GM23248 (cell line): ENCODE data around the gene FAM136A. TPM values are rescaled to one million over a fixed set of nuclear protein-coding genes. Genes with fewer than 3 reads are reported as not detected.

Experiments
- DNase-seq: peaks from one replicate; pipeline ENCODE4 v3.0.0-alpha.2; 2015
- H2AFZ ChIP-seq: fragments of 200-600 bp; sonication (generic); 2 replicates; pipeline ENCODE4 v1.6.1; 2016; ENCODE audit warnings: antibody characterized with exemption
- H3F3A ChIP-seq: fragments of 200-600 bp; sonication (generic); 2 replicates; pipeline ENCODE4 v1.6.1; 2016; ENCODE audit warnings: mild to moderate bottlenecking, antibody characterized with exemption, mixed run types; ENCODE audit not compliant: insufficient read depth
- H3K27ac ChIP-seq: fragments of 200-600 bp; sonication (generic); 2 replicates; pipeline ENCODE4 v1.5.1; 2016; ENCODE audit warnings: mild to moderate bottlenecking
- H3K27me3 ChIP-seq: fragments of 200-600 bp; sonication (generic); replicated peaks from 2 replicates; pipeline ENCODE4 v1.6.1; 2016; ENCODE audit warnings: mild to moderate bottlenecking; ENCODE audit not compliant: insufficient read depth
- H3K36me3 ChIP-seq: fragments of 200-600 bp; sonication (generic); 2 replicates; pipeline ENCODE4 v1.6.1; 2016; ENCODE audit warnings: low read depth, mild to moderate bottlenecking
- H3K4me1 ChIP-seq: fragments of 200-600 bp; sonication (generic); 2 replicates; pipeline ENCODE4 v1.6.1; 2016; ENCODE audit warnings: mild to moderate bottlenecking; ENCODE audit not compliant: insufficient read depth
- H3K4me2 ChIP-seq: fragments of 200-600 bp; sonication (generic); one replicate; pipeline ENCODE4 v1.6.1; 2016; ENCODE audit warnings: mild to moderate bottlenecking; ENCODE audit not compliant: unreplicated experiment
- H3K4me3 ChIP-seq: fragments of 200-600 bp; sonication (generic); 2 replicates; pipeline ENCODE4 v1.5.1; 2016; ENCODE audit warnings: mild to moderate bottlenecking
- H3K79me2 ChIP-seq: fragments of 200-600 bp; sonication (generic); 2 replicates; pipeline ENCODE4 v1.6.1; 2016; ENCODE audit warnings: mild to moderate bottlenecking; ENCODE audit not compliant: insufficient read depth
- H3K9ac ChIP-seq: fragments of 200-600 bp; sonication (generic); 2 replicates; pipeline ENCODE4 v1.6.1; 2016; ENCODE audit warnings: mild to moderate bottlenecking
- H3K9me2 ChIP-seq: fragments of 200-600 bp; sonication (generic); 2 replicates; pipeline ENCODE4 v1.6.1; 2016; ENCODE audit warnings: mixed run types, mild to moderate bottlenecking, moderate library complexity; ENCODE audit not compliant: insufficient read depth
- H3K9me3 ChIP-seq: fragments of 200-600 bp; sonication (generic); one replicate; pipeline ENCODE4 v1.6.1; 2017; ENCODE audit warnings: low read depth
- H4K20me1 ChIP-seq: fragments of 200-600 bp; sonication (generic); 2 replicates; pipeline ENCODE4 v1.6.0; 2016; ENCODE audit not compliant: insufficient read depth
- EZH2 ChIP-seq: fragments of 200-600 bp; sonication (generic); IDR thresholded peaks from 2 replicates; pipeline ENCODE4 v1.6.1; 2018; ENCODE audit warnings: antibody characterized with exemption, mild to moderate bottlenecking; ENCODE audit not compliant: insufficient read depth, poor library complexity, severe bottlenecking
- EZH2phosphoT487 ChIP-seq: fragments of 200-600 bp; sonication (generic); IDR thresholded peaks from 2 replicates; pipeline ENCODE4 v1.6.1; 2018; ENCODE audit warnings: antibody characterized with exemption, moderate library complexity, mild to moderate bottlenecking, low read depth; ENCODE audit not compliant: insufficient read depth
- WGBS, 2 experiments: methylation state at CpG; one replicate each; pipeline ENCODE4 v1.1.6; 2015 to 2017; ENCODE audit warnings: low lambda C conversion rate in 2 of 2, low coverage in 1 of 2; ENCODE audit errors: missing lambda C conversion rate in 2 of 2; 5-methylcytosine and 5-hydroxymethylcytosine counted together
- in situ Hi-C: fragments of 300-500 bp; cut with MboI; formaldehyde crosslinking; loops from 2 replicates; pipeline ENCODE4 v1.15.0; 2020
- polyA plus RNA-seq: library from polyadenylated mRNA; unstranded; fragments of >200 nt; fragmentation: Nextera tagmentation; extraction: Ambion mirVana; gene quantifications from 2 replicates; pipeline ENCODE4 v1.2.1, GENCODE V29; 2016
- total RNA-seq: library from RNA; depleted of rRNA; stranded (reverse); fragments of >200 nt; shearing (Covaris generic); gene quantifications from 2 replicates; pipeline ENCODE4 v1.2.3, GENCODE V29; 2014; rRNA removed

The FAM136A gene
- total RNA-seq (40.3 and 44.2 TPM in 2 replicates), polyA plus RNA-seq (53.4 and 57.4 TPM in 2 replicates)

- no peaks in the 10 kb centered on the region for H4K20me1 ChIP-seq
- DNase-seq = peak; percentile 91
- TF ChIP-seq EZH2phosphoT487 (no peak), EZH2 (no peak)
- no peaks in the 10 kb centered on the region for H3K9me2 ChIP-seq
- H3F3A ChIP-seq = no peaks in the 10 kb centered on the region
- H2AFZ ChIP-seq = peak within 1 kb of the TSS; percentile 93
- peak within 1 kb of the TSS; percentile 84 for H3K9ac ChIP-seq
- peak within 1 kb of the TSS; percentile 15; the same call in 1 of the 2 replicates for H3K27ac ChIP-seq
- no peaks in the 10 kb centered on the region for H3K27me3 ChIP-seq
- WGBS, 2 experiments = 2 to 3% methylated on average over 69 to 77 of the region's 79 CpGs
- no peaks in the 10 kb centered on the region for H3K9me3 ChIP-seq
- H3K4me1 ChIP-seq = peaks cover 4% of the 10 kb centered on the region; the same call in 1 of the 2 replicates
- 0 out of 2 replicates have a peak, but pooled peaks cover 8% of the 10 kb centered on the region for H3K36me3 ChIP-seq
- H3K4me2 ChIP-seq = peak within 1 kb of the TSS; percentile 100
- in situ Hi-C loops = loop anchor here (25.0 kb wide), 2 partner anchors 486 to 661 kb away; partner anchors contain the start of gene FIGLA
- H3K4me3 ChIP-seq = peak within 1 kb of the TSS; percentile 97
- peaks cover 11% of the 10 kb centered on the region; the same call in 1 of the 2 replicates for H3K79me2 ChIP-seq
These were observed at the start of gene FAM136A for GRCh38 chr2:70301344-70302194. Gene FAM136A, minus strand, starts transcription at chr2:70302067. Its CDS starts 56 bp downstream, at chr2:70302011.

GRCh38 chr2:70349921-70350685, 48.2 kb upstream of the FAM136A start:
- peaks cover 28% of the 10 kb centered on the region for H3K4me1 ChIP-seq

GRCh38 chr2:70347831-70348230, 46.0 kb upstream of the FAM136A start:
- H4K20me1 ChIP-seq = no peaks in the 10 kb centered on the region
- TF ChIP-seq EZH2 (no peak), EZH2phosphoT487 (no peak)
- no peak overlapping the region for H3K4me3 ChIP-seq
- no peaks in the 10 kb centered on the region for H3K9me3 ChIP-seq
- peaks cover 13% of the 10 kb centered on the region for H3F3A ChIP-seq
- peaks cover 21% of the 10 kb centered on the region for H3K4me1 ChIP-seq
- in situ Hi-C loops = no loop called here
- WGBS, 2 experiments = 61 to 76% methylated on average over 1 of the region's 1 CpG
- no peak for DNase-seq
- no peak overlapping the region for H3K27ac ChIP-seq
- no peaks in the 10 kb centered on the region for H3K9me2 ChIP-seq
- H3K27me3 ChIP-seq = no peaks in the 10 kb centered on the region
- H2AFZ ChIP-seq = no peak overlapping the region
- no peak overlapping the region for H3K9ac ChIP-seq
- no peaks in the 10 kb centered on the region for H3K36me3 ChIP-seq
- H3K79me2 ChIP-seq = no peaks in the 10 kb centered on the region
- H3K4me2 ChIP-seq = no peak overlapping the region

More at GRCh38 chr2:70349921-70350685, 48.2 kb upstream of the FAM136A start:
- H3K9me3 ChIP-seq = no peaks in the 10 kb centered on the region
- no peak overlapping the region for H3K27ac ChIP-seq
- H3K79me2 ChIP-seq = no peaks in the 10 kb centered on the region
- in situ Hi-C loops = no loop called here
- H3F3A ChIP-seq = peaks cover 14% of the 10 kb centered on the region
- no peak overlapping the region for H3K9ac ChIP-seq
- no peaks in the 10 kb centered on the region for H3K27me3 ChIP-seq
- H3K4me3 ChIP-seq = no peak overlapping the region
- no peaks in the 10 kb centered on the region for H3K36me3 ChIP-seq
- H3K4me2 ChIP-seq = no peak overlapping the region
- 76 to 85% methylated on average over 3 of the region's 3 CpGs for WGBS, 2 experiments
- TF ChIP-seq EZH2phosphoT487 = no peak
- no peak for TF ChIP-seq EZH2
- H3K9me2 ChIP-seq = no peaks in the 10 kb centered on the region
- H4K20me1 ChIP-seq = no peaks in the 10 kb centered on the region
- no peak overlapping the region for H2AFZ ChIP-seq
- DNase-seq = no peak

GRCh38 chr2:70344195-70344594, 42.3 kb upstream of the FAM136A start:
- H3K9ac ChIP-seq = no peak overlapping the region
- DNase-seq = peak; percentile 82
- H3F3A ChIP-seq = peaks cover 13% of the 10 kb centered on the region
- 0 to 6% methylated on average over 1 of the region's 1 CpG for WGBS, 2 experiments
- no peaks in the 10 kb centered on the region for H3K36me3 ChIP-seq
- no peak for TF ChIP-seq EZH2phosphoT487
- no peak for TF ChIP-seq EZH2
- H3K4me2 ChIP-seq = peak overlapping the region; percentile 15
- in situ Hi-C loops = no loop called here
- H3K4me3 ChIP-seq = no peak overlapping the region
- H3K27ac ChIP-seq = peak overlapping the region; percentile 17; the same call in 1 of the 2 replicates
- H3K79me2 ChIP-seq = no peaks in the 10 kb centered on the region
- H3K9me3 ChIP-seq = no peaks in the 10 kb centered on the region
- H2AFZ ChIP-seq = 0 out of 2 replicates have a peak overlapping the region, but pooled peaks have one; percentile 31
- H3K4me1 ChIP-seq = peaks cover 13% of the 10 kb centered on the region
- no peaks in the 10 kb centered on the region for H3K9me2 ChIP-seq
- no peaks in the 10 kb centered on the region for H4K20me1 ChIP-seq
- no peaks in the 10 kb centered on the region for H3K27me3 ChIP-seq
